PFSK-1 (cell line): Measurements from ENCODE around the gene TMEM175.

ENCODE experiments used
- POLR2AphosphoS5 ChIP-seq: IDR thresholded peaks from 2 replicates; pipeline ENCODE4 v1.6.1; 2012; ENCODE audit warnings: low read depth, mild to moderate bottlenecking, control low read depth, low read length, moderate library complexity
- SIN3A ChIP-seq: IDR thresholded peaks from 2 replicates; pipeline ENCODE4 v1.6.1; 2012; ENCODE audit warnings: mild to moderate bottlenecking, low read length, moderate library complexity, borderline replicate concordance; ENCODE audit not compliant: insufficient read depth
- TF ChIP-seq, protein P1 (sequence below), 2 experiments: IDR thresholded peaks; 2 replicates each; pipeline versions ENCODE4 v1.6.1 to v1.8.0; 2011 to 2012; ENCODE audit warnings: low read depth in 2 of 2, low read length in 2 of 2, control low read depth in 1 of 2, inconsistent platforms in 1 of 2, mild to moderate bottlenecking in 1 of 2, moderate library complexity in 1 of 2; ENCODE audit not compliant: insufficient read depth in 1 of 2

- no peak for TF ChIP-seq POLR2AphosphoS5
- TF ChIP-seq, protein P1, sequence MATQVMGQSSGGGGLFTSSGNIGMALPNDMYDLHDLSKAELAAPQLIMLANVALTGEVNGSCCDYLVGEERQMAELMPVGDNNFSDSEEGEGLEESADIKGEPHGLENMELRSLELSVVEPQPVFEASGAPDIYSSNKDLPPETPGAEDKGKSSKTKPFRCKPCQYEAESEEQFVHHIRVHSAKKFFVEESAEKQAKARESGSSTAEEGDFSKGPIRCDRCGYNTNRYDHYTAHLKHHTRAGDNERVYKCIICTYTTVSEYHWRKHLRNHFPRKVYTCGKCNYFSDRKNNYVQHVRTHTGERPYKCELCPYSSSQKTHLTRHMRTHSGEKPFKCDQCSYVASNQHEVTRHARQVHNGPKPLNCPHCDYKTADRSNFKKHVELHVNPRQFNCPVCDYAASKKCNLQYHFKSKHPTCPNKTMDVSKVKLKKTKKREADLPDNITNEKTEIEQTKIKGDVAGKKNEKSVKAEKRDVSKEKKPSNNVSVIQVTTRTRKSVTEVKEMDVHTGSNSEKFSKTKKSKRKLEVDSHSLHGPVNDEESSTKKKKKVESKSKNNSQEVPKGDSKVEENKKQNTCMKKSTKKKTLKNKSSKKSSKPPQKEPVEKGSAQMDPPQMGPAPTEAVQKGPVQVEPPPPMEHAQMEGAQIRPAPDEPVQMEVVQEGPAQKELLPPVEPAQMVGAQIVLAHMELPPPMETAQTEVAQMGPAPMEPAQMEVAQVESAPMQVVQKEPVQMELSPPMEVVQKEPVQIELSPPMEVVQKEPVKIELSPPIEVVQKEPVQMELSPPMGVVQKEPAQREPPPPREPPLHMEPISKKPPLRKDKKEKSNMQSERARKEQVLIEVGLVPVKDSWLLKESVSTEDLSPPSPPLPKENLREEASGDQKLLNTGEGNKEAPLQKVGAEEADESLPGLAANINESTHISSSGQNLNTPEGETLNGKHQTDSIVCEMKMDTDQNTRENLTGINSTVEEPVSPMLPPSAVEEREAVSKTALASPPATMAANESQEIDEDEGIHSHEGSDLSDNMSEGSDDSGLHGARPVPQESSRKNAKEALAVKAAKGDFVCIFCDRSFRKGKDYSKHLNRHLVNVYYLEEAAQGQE (IDR thresholded peaks at IDR 0.05; ENCODE audit: insufficient read depth in 1 of 2, low read depth in 2 of 2, low read length in 2 of 2): no peak
- no peak for TF ChIP-seq SIN3A
Measured at GRCh38 chr4:956531-957230, 24.4 kb downstream of the TMEM175 start.
